ENCODE data around the gene MORF4L1. TPM values are rescaled to one million over a fixed set of nuclear protein-coding genes. Genes with fewer than 3 reads are reported as not detected.

The MORF4L1 gene
- total and polyA plus RNA-seq, 5 donors, result 296 to 402 (median 364) TPM

Other genes starting within 250 kb of the MORF4L1 start
- not detected for gene CHRNB4, start 231.7 kb upstream of the MORF4L1 start, total RNA-seq
- not detected for gene CHRNB4, start 231.7 kb upstream of the MORF4L1 start, polyA plus RNA-seq
- 10 to 100 TPM; 38.8 to 85.9 (median 82.0) TPM for gene ADAMTS7, start 61.4 kb upstream of the MORF4L1 start, total RNA-seq
- gene ADAMTS7, start 61.4 kb upstream of the MORF4L1 start, polyA plus RNA-seq, result 40.3 TPM
- gene CTSH, start 72.2 kb downstream of the MORF4L1 start, total RNA-seq, result 100 to 1,000 TPM in 1 of 4 donors, 10 to 100 TPM in 3; 41.0 to 101 (median 79.4) TPM
- gene CTSH, start 72.2 kb downstream of the MORF4L1 start, polyA plus RNA-seq, result 126 TPM
- gene RASGRF1, start 217.9 kb downstream of the MORF4L1 start, total RNA-seq, result under 1 TPM in 1 of 4 donors, not detected in 3; 0.12 TPM
- gene RASGRF1, start 217.9 kb downstream of the MORF4L1 start, polyA plus RNA-seq, result 0.05 TPM

Measured in right cardiac atrium (tissue), 5 donors.